ENCODE results near the gene CLDN4. TPM values are rescaled to one million over a fixed set of nuclear protein-coding genes. Genes with fewer than 3 reads are reported as not detected.

CLDN4 gene
- total and polyA plus RNA-seq, 9 of the 15 experiments (the other 6 are each of a cell fraction or from before 2014, with no cell fraction given), result 0.05 to 0.60 (median 0.06) TPM; not detected in 3

- no peak for DNase-seq (ENCODE audit: extremely low read depth in 1 of 4, low spot score in 3 of 4)
- intact Hi-C loops (cut with micrococcal nuclease) (loop anchor here (5.0 kb wide), 1 partner anchor 226 kb away; the partner anchor contains the start of gene ELN), in situ Hi-C loops (cut with MboI) (no loop called here)
- Histone ChIP-seq H4K20me1 (replicated peaks; ENCODE audit: control insufficient read depth, insufficient read depth, low read length) (no peaks in the 10 kb centered on the region), H3K27ac (ENCODE audit: extremely low read depth, low read depth, low read length) (no peak overlapping the region), H3K27me3 (ENCODE audit: control insufficient read depth in 2 of 2, insufficient read depth in 2 of 2, low read length in 2 of 2) (no peaks in the 10 kb centered on the region), H2AFZ (ENCODE audit: low read depth, low read length) (no peak overlapping the region), H3K9me1 (ENCODE audit: control insufficient read depth, insufficient read depth, low read length) (no peaks in the 10 kb centered on the region), H3K4me3 (no peak overlapping the region), H3K9ac (ENCODE audit: insufficient read depth in 1 of 2, low read depth in 2 of 2, low read length in 2 of 2) (no peak overlapping the region), H3K4me1 (replicated peaks in 1 of 2; ENCODE audit: control insufficient read depth in 2 of 2, insufficient read depth in 2 of 2, low read length in 2 of 2) (no peaks in the 10 kb centered on the region; a peak in 1 of 5 replicates), H3K36me3 (ENCODE audit: control insufficient read depth, insufficient read depth, low read length) (no peaks in the 10 kb centered on the region), H3K4me2 (ENCODE audit: insufficient read depth, low read length) (no peak overlapping the region), H3K9me3 (replicated peaks; ENCODE audit: control insufficient read depth, insufficient read depth, low read depth, low read length) (no peaks in the 10 kb centered on the region), H3K79me2 (ENCODE audit: control insufficient read depth, insufficient read depth, low read length) (no peaks in the 10 kb centered on the region)
- ATAC-seq, result no peak
- CTCF ChIA-PET (ENCODE audit: low intra/inter-chr PET ratio), result no interaction called here
- POLR2A ChIA-PET, result interaction anchor here (0.6 kb wide), 1 partner anchor 67 kb away, joined by 3 read pairs; no protein-coding TSS in a partner anchor
- 3% methylated on average over 1 of the region's 1 CpG for WGBS (ENCODE audit: insufficient coverage, low coverage, missing lambda C conversion rate)
- FAIRE-seq, result no peak
- no peak for TF ChIP-seq CGGBP1 (CRISPR knock-in tag; IDR thresholded peaks at IDR 0.05)
- no TSS peak for BruUV-seq (replicated peaks)
These were observed 29.2 kb upstream of the CLDN4 start for GRCh38 chr7:73801577-73801976.

DNA sequence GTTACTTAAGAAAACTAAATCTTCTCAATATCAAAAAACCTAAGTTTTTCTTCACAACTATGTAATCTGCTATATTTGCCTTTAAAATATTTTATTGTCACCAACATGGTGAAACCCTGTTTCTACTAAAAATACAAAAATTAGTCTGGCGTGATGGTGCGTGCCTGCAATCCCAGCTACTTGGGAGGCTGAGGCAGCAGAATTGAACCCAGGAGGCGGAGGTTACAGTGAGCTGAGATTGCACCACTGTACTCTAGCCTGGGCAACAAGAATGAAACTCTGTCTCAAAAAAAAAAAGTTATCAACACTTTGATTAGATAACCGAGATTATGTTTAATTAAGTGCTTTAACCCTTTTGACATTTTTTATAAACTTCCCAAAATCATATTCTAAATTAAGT lies 28.3 kb upstream of the CLDN4 start:
- ATAC-seq, result no peak
- Histone ChIP-seq H3K4me1 (replicated peaks in 1 of 2; ENCODE audit: control insufficient read depth in 2 of 2, insufficient read depth in 2 of 2, low read length in 2 of 2) (no peaks in the 10 kb centered on the region; a peak in 1 of 5 replicates), H3K4me2 (ENCODE audit: insufficient read depth, low read length) (no peak overlapping the region), H3K27me3 (ENCODE audit: control insufficient read depth in 2 of 2, insufficient read depth in 2 of 2, low read length in 2 of 2) (no peaks in the 10 kb centered on the region), H3K9me3 (replicated peaks; ENCODE audit: control insufficient read depth, insufficient read depth, low read depth, low read length) (no peaks in the 10 kb centered on the region), H3K79me2 (ENCODE audit: control insufficient read depth, insufficient read depth, low read length) (no peaks in the 10 kb centered on the region), H3K27ac (ENCODE audit: extremely low read depth, low read depth, low read length) (no peak overlapping the region), H4K20me1 (replicated peaks; ENCODE audit: control insufficient read depth, insufficient read depth, low read length) (no peaks in the 10 kb centered on the region), H3K36me3 (ENCODE audit: control insufficient read depth, insufficient read depth, low read length) (no peaks in the 10 kb centered on the region), H3K4me3 (no peak overlapping the region), H3K9me1 (ENCODE audit: control insufficient read depth, insufficient read depth, low read length) (no peaks in the 10 kb centered on the region), H2AFZ (ENCODE audit: low read depth, low read length) (no peak overlapping the region), H3K9ac (ENCODE audit: insufficient read depth in 1 of 2, low read depth in 2 of 2, low read length in 2 of 2) (no peak overlapping the region)
- ChIA-PET POLR2A (no interaction called here), CTCF (ENCODE audit: low intra/inter-chr PET ratio) (no interaction called here)
- 56% methylated on average over 4 of the region's 4 CpGs for WGBS (ENCODE audit: insufficient coverage, low coverage, missing lambda C conversion rate)
- intact Hi-C loops (cut with micrococcal nuclease) (loop anchor here (5.0 kb wide), 1 partner anchor 225 kb away; the partner anchor contains the start of gene ELN), in situ Hi-C loops (cut with MboI) (no loop called here)
- no TSS peak for BruUV-seq (replicated peaks)
- no peak for FAIRE-seq
- no peak for DNase-seq (ENCODE audit: extremely low read depth in 1 of 4, low spot score in 3 of 4)
- TF ChIP-seq ERF (CRISPR knock-in tag; IDR thresholded peaks at IDR 0.05), result no peak
- no peak for TF ChIP-seq NBN (IDR thresholded peaks at IDR 0.05; ENCODE audit: low read depth)
- TF ChIP-seq SRF (CRISPR knock-in tag; IDR thresholded peaks at IDR 0.05), result no peak
- TF ChIP-seq PHB (CRISPR knock-in tag; IDR thresholded peaks at IDR 0.05), result no peak
- TF ChIP-seq SOX6 (IDR thresholded peaks at IDR 0.05), result no peak
- no peak for TF ChIP-seq MCM7 (IDR thresholded peaks at IDR 0.05)
- no peak for TF ChIP-seq POLR2AphosphoS2 (IDR thresholded peaks at IDR 0.05; ENCODE audit: low read length)
- TF ChIP-seq ZNF644 (tag; IDR thresholded peaks at IDR 0.05; ENCODE audit: low read depth), result no peak
- TF ChIP-seq, protein P1, sequence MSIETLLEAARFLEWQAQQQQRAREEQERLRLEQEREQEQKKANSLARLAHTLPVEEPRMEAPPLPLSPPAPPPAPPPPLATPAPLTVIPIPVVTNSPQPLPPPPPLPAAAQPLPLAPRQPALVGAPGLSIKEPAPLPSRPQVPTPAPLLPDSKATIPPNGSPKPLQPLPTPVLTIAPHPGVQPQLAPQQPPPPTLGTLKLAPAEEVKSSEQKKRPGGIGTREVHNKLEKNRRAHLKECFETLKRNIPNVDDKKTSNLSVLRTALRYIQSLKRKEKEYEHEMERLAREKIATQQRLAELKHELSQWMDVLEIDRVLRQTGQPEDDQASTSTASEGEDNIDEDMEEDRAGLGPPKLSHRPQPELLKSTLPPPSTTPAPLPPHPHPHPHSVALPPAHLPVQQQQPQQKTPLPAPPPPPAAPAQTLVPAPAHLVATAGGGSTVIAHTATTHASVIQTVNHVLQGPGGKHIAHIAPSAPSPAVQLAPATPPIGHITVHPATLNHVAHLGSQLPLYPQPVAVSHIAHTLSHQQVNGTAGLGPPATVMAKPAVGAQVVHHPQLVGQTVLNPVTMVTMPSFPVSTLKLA (conservative IDR thresholded peaks at IDR 0.05), result no peak
- no peak for TF ChIP-seq ZMIZ1 (IDR thresholded peaks at IDR 0.05; ENCODE audit: low read depth in 2 of 2, low read length in 2 of 2)

All from K562 (cell line).